HG02763 (cell line): Measurements from ENCODE around the gene ISM1.
"Not testable (repeated sequence)": the region's sequence is repeated elsewhere in the genome, so short reads cannot be mapped to it uniquely, and the experiment has no call there.

Experiments
- ATAC-seq: cut with Tn5 transposase; IDR thresholded peaks from one replicate; pipeline ENCODE4 v1.9.1; 2021; ENCODE audit warnings: mild to moderate bottlenecking, moderate library complexity; ENCODE audit not compliant: unreplicated experiment

The ISM1 gene

DNA sequence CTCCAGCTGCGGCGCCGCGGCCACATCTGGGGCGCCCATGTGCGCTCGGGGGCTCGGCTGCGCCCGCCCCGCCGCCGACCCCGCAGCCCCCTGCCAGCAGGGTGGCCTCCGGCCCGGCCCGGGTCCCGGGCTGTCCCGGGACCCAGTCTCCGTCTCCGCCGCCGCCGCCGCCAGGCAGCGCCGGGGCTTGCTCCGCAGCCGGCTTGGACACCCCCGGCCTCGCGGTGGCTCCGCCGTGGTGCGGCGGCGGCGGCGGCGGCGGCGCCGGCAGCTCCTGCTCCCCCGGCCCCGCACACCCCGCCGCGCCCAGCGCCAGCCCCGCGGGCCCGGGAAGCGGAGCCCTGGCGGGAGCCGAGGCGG, 219 bp downstream of the ISM1 start:
- ATAC-seq: peak; percentile 29

DNA sequence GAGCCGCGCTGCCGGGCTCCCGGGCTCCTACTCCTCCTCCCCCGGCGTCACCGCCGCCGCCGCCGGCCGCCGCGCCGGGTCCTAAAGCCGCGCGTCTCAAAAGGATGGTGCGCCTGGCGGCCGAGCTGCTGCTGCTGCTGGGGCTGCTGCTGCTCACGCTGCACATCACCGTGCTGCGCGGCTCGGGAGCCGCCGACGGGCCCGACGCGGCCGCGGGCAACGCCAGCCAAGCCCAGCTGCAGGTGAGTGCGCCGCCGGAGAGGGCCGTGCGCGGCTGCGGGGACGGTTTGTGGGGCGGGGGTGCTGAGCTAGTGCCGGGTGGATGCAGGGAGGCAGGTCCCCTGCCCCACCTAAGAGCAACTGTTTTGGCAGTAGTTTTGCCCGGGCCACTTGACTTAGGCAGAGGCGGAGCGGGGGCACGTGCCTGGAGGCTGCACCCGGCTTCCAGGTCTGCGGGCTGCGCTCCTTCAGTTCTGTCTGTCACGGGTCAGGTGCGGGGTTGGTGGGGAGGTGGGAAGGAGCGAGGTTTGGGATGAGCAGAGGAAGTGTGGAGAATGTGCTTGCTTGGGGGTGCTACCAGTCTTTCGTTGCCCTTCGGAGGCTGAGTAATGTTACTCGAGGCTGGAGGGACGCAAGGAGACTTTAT, 722 bp downstream of the ISM1 start:
- peak; percentile 70 for ATAC-seq

DNA sequence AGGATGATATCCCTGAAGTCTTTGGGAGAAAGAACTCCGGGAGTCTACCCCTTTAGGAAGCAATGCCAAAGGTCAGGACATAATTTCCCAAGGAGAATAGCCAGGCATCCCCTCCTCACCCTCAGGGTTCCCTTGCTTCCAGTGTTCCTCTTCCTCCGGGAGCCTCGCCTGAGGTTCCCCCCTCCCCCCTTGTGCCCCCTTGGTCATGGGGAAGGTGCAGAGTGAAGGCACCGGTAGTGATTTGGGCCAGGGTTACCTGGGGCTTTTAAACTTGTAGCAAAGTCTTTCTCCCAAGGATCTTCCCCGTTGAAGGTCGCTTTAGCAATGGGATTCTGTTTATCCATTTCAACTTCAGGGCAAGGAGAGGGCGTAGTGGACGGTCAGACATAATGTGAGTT, 1.2 kb downstream of the ISM1 start:
- no peak for ATAC-seq

DNA sequence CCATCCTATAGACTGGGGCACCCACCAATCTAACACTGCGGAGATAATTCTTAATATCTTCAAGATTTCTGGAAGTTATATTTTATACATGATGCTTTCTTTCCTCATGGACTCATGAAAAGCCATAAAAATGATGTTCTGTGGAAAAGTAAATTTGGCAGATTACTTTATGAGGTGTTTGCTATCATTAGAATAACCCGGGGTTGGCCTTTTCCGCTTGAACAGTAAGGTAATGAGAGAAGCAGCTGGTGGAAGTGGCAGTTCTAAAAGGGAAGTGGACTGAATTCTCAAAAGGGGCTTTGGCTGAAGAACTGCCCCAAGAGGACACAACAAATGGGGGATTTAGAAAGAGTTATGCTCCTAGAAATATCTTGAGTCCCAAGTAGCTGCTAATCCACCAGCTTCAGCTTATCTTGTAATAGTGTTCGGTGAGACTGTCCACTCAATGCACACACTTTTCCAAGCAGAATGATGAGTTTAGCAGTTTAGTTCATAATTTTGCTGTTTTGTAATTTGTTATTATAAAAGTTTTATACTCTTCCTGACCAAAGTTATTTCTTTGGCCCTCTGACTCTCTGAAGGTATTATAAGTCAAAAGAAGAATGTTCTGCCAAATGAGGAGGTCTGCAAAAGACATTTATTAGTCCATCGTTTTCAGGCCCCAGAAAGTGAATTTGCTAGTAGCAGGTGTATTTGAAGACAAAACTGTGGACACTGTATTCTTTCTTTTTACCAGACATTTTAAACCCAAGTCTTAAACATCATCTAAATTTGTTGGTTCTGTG, 2.9 kb downstream of the ISM1 start:
- ATAC-seq: no peak

DNA sequence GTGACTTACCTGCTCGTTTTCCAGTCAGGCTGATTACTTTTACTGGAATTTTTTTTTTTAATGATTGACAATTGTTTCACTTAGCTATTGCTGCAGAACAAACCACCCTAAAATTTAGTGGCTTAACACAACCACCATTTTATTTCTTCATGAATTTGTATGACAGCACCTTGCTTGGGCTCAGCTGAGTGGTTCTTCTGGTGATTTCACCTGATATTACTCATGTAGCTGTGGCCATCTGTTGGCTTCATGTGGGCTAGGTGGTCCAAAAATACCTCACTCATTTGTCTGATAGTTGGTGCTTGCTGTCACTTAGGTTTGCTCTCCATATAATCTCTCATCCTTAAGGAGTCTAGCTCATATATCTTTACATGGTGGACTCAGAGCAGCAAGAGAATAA, 5.3 kb downstream of the ISM1 start:
- no peak for ATAC-seq

DNA sequence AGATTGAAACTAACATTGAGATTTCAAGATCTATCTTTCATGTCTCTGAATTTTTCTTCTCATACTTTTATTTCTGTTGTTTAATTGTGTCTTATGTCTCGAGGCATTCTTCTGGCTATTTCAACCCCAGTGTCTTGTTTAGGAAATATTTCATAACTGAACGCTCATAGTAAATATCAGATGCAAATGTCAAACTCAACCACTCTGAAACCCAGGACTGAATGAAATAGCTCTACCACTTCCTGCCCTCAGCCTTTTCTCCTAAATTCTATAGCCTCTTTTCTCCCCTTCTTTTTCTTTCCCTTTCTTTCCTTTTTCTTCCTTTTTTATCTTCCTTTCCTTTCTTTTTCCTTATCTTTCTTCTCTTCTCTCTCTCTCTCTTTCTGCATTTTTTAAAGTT, 7.7 kb downstream of the ISM1 start:
- ATAC-seq: no peak

DNA sequence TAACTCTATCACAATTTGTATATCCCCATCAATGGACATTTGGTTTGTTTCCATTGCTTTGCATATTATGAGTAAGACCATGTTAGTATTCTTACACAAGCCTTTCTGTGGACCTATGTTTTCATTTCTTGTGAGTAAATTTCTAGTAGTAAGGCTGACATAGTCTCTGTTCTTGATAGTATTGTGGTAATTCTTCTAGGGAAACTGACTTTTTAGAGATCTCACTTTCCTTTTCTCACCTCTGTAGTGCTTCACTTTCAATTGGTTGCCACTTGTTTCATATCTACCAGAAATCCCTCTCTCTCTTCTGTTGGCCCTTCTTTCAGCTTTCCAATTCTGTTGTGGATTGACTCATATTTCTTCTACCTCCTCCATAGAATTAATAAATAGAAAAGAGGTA, 8.5 kb downstream of the ISM1 start:
- ATAC-seq: no peak

DNA sequence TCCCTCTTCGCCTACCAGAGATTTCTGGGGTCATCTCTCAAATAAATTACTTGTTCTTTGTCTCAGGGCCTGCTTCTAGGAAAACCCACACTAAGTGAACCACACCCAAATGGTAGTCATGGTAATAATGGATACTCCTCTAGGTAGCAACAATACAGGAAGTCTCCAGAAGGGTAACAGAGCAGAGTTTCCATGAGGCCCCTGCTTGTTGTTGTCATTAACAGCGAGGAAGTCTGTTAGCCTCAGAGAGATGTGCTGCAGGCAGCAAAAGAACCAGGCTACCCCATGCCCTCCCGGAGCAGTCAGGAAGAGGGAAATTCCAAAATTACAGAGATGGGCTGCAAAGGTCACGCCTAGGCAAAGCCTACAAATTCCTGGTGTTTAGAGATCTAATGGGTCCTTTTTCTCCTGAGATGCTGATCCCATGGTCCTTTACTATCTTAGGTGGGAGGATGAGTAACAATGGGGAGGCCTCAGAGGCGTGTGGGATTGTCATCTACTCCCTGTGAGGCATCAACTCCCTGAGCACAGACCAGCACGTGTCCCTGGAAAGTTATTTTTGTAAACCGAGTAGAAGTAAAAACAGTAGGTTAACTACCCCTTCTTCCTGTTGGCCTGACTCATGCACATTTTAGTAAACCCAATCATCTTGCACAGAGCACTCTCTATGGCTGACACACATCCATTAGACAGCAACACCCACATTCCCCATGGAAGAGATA, 10.1 kb downstream of the ISM1 start:
- ATAC-seq: no peak

DNA sequence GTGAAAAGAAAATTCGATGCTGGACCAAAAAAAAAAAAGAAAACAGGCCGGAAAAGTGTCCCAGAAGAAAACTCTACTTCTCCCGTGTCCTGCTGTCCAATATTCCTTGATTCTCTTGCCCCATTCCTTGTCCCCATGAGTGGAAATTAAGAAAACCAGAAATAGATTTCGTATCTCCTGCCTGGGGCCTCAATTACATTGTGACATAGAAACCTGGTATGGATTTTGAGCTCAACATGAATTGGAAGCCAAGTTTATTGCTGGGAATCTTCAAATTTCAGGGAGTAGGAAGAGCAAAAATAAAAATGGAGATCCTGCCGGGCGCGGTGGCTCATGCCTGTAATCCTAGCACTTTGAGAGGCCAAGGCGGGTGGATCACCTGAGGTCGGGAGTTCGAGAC, 11.9 kb downstream of the ISM1 start:
- ATAC-seq: no peak

DNA sequence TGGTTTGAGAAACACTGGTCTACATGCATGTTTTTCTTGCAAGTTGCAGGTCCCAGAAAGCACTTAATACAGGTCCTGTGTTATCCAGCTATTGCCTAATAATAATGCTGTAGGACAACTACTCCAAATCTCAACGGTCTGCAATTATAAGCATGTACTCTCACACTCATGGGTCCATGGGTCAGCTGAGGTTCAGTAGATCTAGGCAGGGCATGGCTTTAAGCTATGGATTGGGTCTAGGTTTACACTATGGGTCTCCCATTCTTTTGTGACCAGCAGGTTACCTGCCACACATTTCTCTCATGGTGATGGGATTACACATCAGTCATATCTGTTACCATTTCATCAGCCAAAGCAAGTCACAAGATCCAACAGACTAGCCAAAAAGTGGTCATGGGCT, 13.9 kb downstream of the ISM1 start:
- no peak for ATAC-seq

DNA sequence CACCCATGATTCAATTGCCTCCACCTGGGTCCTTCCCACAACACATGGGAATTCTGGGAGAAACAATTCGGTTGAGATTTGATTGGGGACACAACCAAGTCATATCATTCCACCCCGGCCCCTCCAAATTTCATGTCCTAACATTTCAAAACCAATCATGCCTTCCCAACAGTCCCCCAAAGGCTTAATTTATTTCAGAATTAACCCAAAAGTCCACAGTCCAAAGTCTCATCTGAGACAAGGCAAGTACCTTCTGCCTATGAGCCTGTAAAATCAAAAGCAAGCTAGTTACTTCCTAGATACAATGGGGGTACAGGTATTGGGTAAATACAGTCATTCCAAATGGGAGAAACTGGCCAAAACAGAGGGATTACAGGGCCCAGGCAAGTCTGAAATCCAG, 15.3 kb downstream of the ISM1 start:
- not testable (repeated sequence) for ATAC-seq

DNA sequence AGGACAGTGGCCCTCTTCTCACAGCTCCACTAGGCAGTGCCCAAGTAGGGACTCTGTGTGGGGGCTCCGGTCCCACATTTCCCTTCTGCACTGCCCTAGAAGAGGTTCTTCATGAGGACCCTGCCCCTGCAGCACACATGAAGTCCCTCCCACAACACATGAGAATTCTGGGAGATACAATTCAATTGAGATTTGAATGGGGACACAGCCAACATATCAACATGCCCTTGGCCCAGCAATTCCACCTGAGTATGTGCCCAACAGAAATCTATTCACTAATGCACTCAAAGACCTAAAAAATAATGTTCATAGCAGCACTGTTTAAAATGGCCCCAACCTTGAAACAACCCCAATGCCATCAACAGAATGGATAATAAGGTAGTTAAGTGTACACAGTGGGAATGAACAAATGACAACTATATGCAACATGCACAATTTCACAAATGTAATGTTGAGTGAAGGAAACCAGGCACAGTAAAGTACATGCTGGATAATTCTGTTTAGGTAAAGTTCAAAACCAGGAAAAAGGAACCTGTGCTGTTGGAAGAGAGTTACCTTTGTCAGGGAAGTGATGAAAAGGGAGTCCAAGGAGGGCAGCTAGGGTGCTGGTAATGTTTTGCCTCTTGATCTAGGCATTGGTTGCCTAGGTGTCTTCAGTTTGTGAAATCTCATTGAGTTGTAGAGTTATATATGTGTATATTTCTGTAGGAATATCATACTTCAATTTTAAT, 16.1 kb downstream of the ISM1 start:
- no peak for ATAC-seq

DNA sequence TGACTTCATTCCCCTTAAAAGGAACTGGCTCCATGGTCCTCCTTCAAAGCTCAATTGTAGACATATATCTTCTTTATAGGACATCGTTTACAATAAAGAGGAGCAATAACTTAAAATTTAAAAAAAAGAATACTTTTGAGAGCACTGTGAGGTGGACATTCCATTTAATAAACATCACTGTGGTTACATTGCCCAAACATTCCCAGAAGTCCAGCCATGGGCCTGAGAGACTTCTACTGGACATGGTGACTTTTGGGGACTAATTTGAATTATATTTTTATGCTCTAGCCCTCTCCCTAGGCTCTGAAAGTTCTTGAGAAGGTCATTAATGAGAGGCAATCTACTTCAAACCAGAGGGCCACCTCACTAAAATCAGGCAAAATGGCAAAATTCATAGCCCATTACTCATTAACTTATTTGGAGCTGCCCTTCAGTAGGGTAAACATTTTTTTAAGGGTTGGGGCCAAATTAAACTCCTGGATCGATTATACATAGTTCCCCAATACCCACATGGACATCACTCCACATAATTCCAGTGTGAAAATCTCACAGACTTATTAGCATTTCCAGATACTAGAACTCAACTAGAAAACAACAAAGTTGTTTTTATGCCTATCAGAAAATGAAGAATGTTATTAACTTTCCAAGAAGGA, 17.1 kb downstream of the ISM1 start:
- ATAC-seq: no peak

DNA sequence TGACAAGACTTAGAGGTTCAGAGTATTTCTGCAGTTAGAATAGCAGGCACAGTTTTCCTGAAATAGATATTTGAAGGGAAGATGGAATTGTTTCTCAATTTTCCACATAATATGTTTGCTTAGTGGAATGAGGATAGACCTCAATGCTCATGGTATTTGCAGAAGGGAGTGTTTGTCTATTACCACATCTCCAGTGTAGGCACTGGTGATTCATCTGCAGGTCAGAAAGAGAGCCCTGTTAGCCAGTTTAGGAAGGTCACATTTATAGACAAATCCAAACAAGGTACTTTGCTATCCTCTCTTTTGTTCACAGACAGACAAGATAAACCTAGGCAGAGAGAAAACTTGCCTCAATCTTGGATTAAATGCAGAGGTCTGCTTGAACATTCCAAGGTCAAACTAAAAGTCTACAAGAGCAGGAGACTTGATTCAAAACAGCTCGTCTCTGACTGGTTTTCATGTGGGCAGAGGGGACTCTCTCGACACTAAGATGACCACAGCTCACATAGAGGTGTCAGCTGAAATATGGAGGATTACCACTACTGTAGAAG, 22.8 kb downstream of the ISM1 start:
- ATAC-seq: no peak

DNA sequence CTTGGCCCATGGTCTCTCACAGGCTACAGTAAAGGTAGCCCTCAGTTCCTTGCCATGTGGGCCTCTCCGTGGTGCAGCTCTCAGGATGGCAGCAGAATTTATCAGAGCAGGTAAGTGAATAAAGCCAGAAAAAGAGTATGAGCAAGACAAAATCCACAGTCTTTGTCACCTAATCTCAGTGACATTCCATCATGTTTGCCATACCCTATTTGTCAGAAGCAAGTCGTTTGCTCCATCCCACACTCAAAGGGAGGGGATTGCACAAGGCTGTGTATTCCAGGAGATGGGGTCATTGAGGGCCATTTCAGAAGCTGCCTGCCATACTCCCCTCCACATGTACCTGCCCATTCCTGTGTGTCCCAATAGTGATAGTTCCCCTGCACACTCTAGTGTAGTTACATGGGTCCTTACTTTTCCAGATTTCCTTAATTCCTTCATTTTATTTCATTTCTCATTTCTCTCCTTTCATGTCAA, 24.2 kb downstream of the ISM1 start:
- ATAC-seq: no peak

DNA sequence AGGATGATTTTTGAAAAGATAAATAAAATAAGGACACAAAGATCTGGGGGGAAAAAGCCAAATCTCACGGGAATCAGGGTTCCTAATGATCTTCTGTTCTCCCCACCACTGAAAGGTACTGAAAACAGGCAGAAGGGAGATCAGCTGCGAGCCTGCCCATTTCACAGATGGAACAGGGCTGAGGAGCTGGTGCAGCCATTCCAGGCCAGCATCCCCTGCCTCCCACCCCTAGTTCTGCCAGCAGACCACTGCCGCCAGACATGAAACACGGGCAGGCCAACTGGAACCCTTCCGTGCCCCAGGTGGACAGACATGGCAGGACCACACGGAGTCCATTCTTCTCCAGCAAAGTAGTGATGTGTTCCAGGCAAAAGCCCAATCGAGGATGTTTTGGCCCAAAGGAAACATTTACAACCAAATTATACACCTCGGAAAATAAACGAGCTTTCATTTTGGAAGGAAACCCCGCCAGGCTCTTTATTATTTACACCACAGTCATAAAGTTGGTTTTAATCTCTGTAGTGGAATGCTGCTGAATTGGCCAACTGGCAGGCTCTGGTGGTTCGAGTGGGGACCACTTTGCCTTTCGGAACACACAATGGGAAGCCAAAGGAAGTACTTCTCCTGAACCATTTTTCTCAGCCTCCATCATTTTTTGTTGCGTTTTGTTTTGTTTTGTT, 28.2 kb downstream of the ISM1 start:
- ATAC-seq: no peak

DNA sequence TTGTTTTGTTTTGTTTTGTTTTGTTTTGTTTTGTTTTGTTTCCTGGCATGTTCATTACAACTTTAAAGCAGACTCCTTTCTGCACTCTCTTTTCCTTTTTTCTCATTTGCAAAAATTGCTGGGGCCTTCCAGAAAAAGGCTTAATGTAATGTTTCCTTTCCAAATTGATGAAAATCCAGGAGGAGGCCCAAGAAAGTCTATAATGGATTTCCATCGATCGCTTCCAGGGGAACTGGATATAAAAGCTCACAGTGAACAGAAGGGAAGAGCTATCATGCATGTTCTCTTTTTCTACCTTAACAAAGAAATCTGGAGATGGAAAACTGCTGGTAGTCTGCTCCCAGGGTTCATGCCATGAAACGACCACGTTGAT, 28.7 kb downstream of the ISM1 start:
- no peak for ATAC-seq

DNA sequence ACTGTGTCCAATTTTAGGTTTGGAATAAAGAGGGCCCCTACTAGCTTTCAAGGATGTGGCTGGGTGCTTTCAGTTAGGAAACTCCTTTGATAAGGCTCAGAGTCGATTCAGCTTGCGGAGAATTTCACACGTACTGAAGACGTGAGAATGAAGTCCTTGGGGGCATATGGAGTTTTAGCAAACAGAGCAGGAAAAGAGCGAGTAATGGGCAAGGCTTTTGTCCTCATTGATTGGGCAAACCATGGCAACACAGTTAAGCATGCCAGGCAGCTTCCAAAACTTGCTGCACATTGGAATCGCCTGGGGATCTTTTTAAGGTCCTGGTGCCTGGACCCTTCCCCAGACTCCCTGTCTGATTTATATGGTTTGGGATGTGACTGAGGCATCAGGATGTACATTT, 29.2 kb downstream of the ISM1 start:
- ATAC-seq: no peak

DNA sequence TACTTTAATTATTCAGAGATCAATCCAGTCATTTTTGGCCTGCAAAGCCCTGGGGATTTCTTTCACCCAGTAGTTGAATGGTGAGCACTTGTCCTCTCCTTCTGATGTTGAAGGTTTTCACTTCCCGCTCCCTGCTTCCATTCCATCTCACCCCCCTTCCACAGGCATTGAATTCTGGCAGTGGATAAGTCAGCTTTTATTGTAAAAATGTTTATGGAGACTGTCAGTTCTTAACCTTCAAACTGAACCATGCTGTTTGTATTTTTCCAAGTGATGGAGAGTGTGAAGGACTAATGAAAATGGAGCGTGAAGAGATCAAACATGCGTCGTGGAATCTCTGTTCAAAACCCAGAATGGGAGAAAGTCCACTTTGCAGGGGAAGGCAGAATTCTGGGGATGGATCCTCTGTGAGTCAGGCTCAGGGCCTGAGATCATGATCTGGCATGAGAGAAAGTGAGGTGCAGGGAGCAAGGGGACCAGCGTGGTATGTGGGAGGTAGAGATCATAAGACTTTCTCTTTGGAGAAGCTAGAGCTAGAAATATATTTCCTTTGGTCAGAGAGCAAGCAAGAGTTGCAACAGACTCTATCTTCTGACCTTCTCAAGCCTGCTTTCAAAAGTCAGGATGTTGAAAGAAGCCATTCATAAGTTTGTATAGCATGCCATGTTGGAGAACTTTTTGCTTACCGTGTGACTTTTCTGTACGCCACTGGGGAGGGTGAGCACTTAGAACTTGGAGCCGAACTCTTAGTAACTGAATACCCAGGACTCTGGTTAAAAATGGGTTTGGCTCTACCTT, 30.2 kb downstream of the ISM1 start:
- ATAC-seq: no peak
